ENCODE measurements around the gene KCNA3.

The KCNA3 gene

DNA sequence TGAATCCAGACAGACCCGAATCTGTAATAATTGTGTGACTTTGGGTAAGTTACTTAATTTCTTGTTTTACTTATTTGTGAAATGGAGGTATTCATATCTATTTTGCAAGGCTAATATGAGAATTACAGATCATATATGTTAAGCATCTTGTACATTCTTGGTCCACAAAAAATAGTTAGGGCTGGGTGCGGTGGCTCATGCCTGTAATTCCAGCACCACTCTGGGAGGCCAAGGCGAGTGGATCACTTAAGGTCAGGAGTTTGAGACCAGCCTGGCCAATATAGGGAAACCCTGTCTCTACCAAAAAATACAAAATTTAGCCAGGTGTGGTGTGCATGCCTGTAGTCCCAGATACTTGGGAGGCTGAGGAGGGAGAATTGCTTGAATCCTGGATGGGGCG is 22.9 kb upstream of the KCNA3 start:
- TF ChIP-seq, protein P1, sequence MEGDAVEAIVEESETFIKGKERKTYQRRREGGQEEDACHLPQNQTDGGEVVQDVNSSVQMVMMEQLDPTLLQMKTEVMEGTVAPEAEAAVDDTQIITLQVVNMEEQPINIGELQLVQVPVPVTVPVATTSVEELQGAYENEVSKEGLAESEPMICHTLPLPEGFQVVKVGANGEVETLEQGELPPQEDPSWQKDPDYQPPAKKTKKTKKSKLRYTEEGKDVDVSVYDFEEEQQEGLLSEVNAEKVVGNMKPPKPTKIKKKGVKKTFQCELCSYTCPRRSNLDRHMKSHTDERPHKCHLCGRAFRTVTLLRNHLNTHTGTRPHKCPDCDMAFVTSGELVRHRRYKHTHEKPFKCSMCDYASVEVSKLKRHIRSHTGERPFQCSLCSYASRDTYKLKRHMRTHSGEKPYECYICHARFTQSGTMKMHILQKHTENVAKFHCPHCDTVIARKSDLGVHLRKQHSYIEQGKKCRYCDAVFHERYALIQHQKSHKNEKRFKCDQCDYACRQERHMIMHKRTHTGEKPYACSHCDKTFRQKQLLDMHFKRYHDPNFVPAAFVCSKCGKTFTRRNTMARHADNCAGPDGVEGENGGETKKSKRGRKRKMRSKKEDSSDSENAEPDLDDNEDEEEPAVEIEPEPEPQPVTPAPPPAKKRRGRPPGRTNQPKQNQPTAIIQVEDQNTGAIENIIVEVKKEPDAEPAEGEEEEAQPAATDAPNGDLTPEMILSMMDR (IDR thresholded peaks at IDR 0.05; ENCODE audit: low read depth, low read length): no peak
- in situ Hi-C loops (cut with HindIII; ENCODE audit: low sequenced_read_pairs): no loop called here
- no peak overlapping the region for H3K4me3 ChIP-seq (ENCODE audit: low read depth, low read length)
- no peak for DNase-seq (ENCODE audit: low read depth, low spot score)

DNA sequence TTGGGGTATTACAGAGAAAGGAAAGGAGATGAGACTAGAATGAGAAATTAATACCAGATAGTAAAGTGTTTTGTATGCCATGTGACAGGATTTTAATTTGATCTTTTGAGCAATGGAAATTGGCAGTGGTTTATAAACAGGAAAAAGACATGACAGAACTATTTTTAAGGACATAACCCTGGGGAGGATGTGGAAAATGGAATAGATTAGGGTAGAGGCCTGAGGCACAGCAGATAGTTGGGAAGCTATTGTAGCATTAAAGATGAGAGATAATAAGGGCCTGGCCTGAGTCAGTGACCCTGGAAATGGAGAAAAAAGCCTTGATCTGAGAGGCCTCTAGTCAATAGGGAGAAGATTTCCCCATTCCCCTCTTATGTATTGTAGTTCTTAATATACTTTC is 22.1 kb upstream of the KCNA3 start:
- H3K4me3 ChIP-seq (ENCODE audit: low read depth, low read length): no peak overlapping the region
- TF ChIP-seq, protein P1 (IDR thresholded peaks at IDR 0.05; ENCODE audit: low read depth, low read length): no peak
- in situ Hi-C loops (cut with HindIII; ENCODE audit: low sequenced_read_pairs): no loop called here
- no peak for DNase-seq (ENCODE audit: low read depth, low spot score)

DNA sequence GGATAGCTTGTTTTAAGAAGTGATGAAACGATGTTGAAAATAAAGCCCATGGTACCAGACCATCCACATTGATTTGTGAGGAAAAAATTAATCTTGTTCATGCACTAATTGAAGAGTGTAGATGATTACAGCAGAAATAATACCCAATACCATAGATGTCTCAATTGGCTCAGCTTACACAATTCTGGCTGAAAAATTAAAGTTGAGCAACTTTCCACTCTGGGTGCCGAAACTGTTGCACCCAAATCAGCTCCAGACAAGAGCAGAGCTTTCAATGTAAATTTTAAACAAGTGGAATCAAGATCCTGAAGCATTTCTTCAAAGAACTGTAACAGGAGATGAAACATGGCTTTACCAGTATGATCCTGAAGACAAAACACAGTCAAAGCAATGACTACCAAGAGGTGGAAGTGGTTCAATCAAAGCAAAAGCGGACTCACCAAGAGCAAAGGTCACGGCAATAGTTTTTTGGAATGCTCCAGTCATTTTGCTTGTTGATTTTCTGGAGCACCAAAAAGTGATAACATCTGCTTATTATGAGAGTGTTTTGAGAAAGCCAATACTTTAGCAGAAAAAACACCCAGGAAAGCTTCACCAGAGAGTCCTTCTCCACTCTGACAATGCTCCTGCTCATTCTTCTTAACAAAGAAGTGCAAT is 16.1 kb upstream of the KCNA3 start:
- TF ChIP-seq, protein P1 (IDR thresholded peaks at IDR 0.05; ENCODE audit: low read depth, low read length): no peak
- H3K4me3 ChIP-seq (ENCODE audit: low read depth, low read length): no peak overlapping the region
- in situ Hi-C loops (cut with HindIII; ENCODE audit: low sequenced_read_pairs): no loop called here
- no peak for DNase-seq (ENCODE audit: low read depth, low spot score)

DNA sequence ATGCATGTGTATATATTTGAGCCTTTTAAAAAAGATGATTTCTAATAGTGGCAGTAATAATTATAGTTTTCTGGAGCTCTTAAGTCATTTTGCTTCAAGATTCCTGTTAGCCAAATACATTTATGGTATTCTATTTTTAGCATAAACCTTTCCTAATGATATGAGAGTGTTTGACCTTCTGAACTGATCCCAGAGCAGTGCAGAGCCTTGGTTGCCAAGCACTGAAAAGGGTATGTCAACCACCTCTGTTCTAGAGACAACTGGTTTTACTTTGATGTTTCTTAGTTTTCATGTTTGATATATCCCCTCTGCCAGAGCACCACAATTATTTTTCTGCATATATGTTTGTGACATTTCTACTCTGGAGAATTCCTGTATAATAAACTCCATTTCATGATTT is 15.1 kb upstream of the KCNA3 start:
- DNase-seq (ENCODE audit: low read depth, low spot score): no peak
- H3K4me3 ChIP-seq (ENCODE audit: low read depth, low read length): no peak overlapping the region
- TF ChIP-seq, protein P1 (IDR thresholded peaks at IDR 0.05; ENCODE audit: low read depth, low read length): no peak
- in situ Hi-C loops (cut with HindIII; ENCODE audit: low sequenced_read_pairs): no loop called here

DNA sequence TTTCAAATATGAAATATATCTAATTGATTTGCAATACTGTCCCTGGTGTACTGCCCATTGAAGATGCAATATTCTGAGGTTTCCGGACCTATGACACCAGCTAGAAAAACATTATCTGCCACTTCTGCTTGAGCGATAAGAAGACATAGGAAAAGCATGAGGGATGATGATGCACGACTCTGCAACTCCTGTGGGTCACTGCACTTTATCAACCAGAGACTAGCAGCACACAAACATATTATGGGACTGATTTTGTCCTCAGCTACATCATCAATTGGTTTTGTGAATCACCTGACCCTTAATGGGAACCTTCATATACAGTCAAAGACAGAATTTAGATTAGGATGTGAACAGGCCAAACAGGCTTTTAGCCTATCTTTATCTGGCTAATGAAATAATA is 13.8 kb upstream of the KCNA3 start:
- TF ChIP-seq, protein P1 (IDR thresholded peaks at IDR 0.05; ENCODE audit: low read depth, low read length): no peak
- in situ Hi-C loops (cut with HindIII; ENCODE audit: low sequenced_read_pairs): no loop called here

DNA sequence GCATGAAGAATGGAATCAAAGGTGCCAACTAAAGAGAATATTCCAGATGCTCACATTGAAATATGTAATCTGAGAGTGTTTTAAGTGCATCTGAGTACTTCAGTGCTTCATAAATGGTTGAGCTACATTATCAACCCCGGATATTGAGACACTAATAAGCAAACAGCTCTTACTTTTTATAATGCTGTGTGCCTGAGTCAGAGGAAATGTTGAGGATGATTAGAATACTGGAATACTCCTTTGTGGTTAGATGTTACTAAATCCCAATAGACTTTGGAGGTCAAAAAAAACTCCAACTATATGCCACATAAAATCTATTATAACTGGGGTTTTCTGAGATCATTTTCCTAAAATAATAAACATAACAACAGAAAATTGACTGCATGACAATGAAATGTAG is 12.5 kb upstream of the KCNA3 start:
- in situ Hi-C loops (cut with HindIII; ENCODE audit: low sequenced_read_pairs): no loop called here
- H3K4me3 ChIP-seq (ENCODE audit: low read depth, low read length): no peak overlapping the region
- TF ChIP-seq, protein P1 (IDR thresholded peaks at IDR 0.05; ENCODE audit: low read depth, low read length): no peak
- DNase-seq (ENCODE audit: low read depth, low spot score): no peak

More for the DNA sequence above, 13.8 kb upstream of the KCNA3 start:
- no peak overlapping the region for H3K4me3 ChIP-seq (ENCODE audit: low read depth, low read length)
- DNase-seq (ENCODE audit: low read depth, low spot score): no peak
